GM21367 (cell line): ENCODE results near the gene DNAAF9.
A peak's percentile ranks its signal among the peaks of the same experiment; 100 is the strongest.
"Not testable (repeated sequence)": the region's sequence is repeated elsewhere in the genome, so short reads cannot be mapped to it uniquely, and the experiment has no call there.

Experiments
- ATAC-seq: cut with Tn5 transposase; IDR thresholded peaks from one replicate; pipeline ENCODE4 v1.9.1; 2021; ENCODE audit not compliant: unreplicated experiment

Gene DNAAF9

GRCh38 chr20:3407040-3407770, at the start of gene DNAAF9:
Gene DNAAF9 (minus strand): TSS chr20:3407669. CDS start chr20:3407557, 112 bp downstream.
- peak; percentile 31 for ATAC-seq

DNA sequence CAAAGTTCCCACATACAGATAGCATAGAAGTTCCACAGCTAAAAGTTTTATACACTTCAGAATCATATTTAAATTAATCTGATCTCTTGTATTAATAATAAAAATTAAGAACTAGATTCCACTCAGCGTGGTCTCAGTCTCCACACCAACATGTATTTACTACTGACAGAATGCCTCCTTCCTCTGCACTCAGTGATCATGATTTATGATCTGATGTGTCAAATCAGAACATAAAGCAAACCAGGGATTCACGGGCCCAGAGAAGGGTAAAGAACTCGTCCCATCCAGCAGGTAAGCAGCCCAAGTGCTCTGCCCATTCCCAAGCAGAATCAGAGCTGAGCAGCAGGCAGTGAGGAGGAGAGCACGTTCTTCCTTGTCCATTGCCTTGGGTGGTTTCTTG, 49.2 kb upstream of the DNAAF9 start:
- ATAC-seq = no peak

GRCh38 chr20:3454831-3455230, 47.4 kb upstream of the DNAAF9 start:
- no peak for ATAC-seq

- no peak for ATAC-seq
These were observed 45.2 kb upstream of the DNAAF9 start for GRCh38 chr20:3452690-3453089.

DNA sequence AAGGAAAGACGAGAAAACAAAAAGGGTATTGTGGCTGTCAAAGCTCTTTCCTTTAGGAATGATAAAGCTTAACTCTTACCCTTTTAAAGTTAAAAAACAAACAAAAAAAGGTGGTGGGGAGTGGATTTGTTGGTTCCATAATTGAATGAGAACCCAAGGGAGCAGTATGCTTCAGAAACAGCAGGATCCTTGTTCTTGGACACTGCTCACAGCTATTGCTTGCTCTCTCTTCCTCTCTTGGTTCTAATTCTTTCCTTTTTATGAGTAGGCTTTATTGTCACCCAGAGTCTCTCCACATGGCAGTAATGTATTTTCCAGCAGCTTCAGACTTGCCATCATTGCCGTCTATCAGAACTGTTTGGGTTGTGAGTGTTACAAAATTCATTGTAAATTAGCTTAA, 44.7 kb upstream of the DNAAF9 start:
- ATAC-seq = no peak

DNA sequence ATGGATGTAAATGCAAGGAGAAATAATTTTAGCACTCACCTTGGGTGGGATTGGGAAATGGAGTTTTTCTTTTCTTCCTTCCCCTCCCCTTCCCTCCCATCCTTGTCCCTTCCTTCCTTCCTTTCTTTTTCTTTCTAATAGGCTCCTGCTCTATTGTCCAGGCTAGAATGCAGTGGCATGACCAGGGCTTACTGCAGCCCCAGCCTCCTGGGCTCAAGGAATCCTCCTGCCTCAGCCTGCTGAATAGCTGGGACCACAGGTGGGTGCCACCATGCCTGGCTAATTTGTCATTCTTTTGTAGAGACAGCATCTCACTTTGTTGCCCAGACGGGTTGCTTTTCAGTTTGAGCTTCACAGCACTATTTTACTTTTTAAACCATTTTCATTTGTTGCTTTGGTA, 41.9 kb upstream of the DNAAF9 start:
- ATAC-seq = no peak

- ATAC-seq = no peak
These were observed 39.9 kb upstream of the DNAAF9 start for GRCh38 chr20:3447321-3447720.

DNA sequence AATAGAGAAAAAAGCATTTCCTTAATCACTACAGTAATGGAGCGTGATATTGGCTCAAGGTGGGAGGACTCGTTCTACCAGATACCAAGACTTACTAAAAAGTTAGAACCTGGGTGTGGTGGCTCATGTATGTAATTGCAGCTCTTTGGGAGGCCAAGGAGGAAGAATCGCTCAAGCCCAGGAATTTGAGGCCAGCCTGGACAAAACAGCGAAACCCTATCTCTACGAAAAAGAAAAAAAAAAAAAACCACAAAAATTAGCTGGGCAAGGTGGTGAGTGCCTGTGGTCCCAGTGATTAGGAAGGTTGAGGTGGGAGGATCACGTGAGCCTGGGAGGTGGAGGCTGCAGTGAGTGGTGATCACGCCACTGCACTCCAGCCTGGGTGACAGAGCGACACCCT, 39.3 kb upstream of the DNAAF9 start:
- no peak for ATAC-seq

DNA sequence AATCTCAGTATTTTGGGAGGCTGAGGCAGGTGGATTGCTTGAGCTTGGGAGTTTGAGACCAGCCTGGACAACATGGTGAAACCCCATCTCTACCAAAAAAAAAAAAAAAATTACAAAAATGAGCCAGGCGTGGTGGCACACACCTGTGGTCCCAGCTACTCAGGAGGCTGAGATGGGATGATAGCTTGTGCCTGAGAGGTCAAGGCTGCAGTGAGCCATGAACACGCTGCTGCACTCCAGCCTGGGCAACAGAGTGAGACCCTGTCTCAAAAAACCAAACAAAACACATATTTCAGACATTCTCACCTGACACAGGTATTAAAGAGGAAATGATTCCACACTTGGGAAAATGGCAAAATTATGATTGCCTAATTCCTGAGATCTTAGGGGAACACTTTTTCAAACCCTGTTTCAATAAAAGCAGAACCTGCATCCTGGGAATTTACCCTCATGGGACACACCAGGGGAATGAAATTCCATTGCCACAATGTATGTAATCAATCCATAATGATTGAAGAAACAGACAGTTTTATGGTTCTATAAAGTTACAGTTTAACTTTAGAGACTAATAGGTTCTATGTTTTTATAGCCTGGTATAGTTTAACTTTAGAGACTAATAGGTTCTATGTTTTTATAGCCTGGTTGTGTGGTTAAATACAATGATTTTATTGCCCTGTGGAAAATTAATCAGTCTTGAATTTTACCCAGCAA, 29.6 kb upstream of the DNAAF9 start:
- no peak for ATAC-seq

GRCh38 chr20:3434232-3434631, 26.8 kb upstream of the DNAAF9 start:
- no peak for ATAC-seq

- no peak for ATAC-seq
These were observed 26.3 kb upstream of the DNAAF9 start for GRCh38 chr20:3433744-3434143.

GRCh38 chr20:3432844-3433243, 25.4 kb upstream of the DNAAF9 start:
- ATAC-seq = no peak

GRCh38 chr20:3431109-3431508, 23.6 kb upstream of the DNAAF9 start:
- no peak for ATAC-seq

DNA sequence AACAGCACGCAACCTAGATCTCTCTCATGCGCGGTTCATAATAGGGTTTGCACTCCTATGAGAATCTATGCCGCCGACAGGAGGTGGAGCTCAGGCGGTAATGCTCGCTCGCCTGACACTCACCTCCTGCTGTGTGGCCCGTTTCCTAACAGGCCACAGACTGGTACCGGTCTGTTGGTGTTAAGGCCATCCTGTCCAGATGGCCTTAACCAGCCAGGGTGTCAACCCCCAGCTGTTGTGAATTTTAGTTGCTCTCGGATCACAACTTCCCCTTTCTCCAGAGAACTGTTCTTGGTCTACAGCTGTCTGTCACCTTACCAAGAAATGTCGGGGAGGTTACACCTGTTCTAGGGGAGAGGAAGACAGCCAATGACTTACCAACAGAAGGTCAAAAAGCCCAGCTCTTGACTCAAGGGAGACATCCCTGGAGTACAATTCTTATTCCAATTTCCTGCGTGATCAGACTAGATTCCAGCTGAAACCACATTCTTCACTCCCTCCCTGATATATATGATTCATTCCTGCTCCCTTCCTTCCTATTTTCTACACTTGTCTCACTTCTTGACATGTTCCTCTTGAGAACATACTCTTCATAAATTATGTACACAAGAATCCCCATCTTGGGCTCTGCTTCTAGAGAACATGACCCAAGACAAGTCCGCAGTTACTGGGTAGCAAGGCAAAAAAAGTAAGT, 23.1 kb upstream of the DNAAF9 start:
- ATAC-seq = peak; percentile 87

DNA sequence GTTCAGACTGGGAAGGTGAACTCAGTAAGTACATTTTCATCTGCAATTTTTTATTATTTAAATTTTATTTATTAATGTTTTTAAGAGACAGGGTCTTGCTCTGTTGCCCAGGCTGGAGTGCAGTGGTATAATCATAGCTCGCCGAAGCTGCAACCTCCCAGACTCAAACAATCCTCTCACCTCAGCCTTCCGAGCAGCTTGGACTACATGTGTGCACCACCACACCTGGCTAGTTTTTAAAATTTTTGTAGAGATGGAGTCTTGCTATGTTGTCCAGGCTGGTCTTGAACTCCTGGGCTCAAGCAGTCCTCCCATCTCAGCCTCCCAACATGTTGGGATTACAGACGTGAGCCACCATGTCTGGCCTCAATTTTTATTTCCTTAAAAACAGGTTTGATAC, 19.3 kb upstream of the DNAAF9 start:
- not testable (repeated sequence) for ATAC-seq

DNA sequence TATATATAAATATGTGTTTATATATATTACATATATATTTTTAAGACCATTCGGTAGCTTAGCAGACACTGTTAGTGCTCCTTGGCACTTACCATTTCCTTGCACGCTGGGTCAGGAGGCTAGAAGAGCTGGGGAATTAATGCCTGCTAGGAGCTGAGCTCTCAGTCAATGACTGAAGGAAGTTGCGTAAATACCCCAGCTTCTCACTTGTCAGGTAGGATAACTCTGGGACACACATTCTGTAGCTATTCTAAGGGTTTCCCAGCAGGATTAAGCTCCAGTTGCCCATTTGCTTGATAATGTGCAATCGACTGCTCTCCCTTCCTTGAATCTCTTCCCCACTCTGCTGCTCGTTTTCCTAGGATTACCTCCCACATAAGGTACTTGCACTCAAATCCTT, 15.7 kb upstream of the DNAAF9 start:
- no peak for ATAC-seq

GRCh38 chr20:3421985-3422384, 14.5 kb upstream of the DNAAF9 start:
- no peak for ATAC-seq

GRCh38 chr20:3420211-3420707, 12.8 kb upstream of the DNAAF9 start:
- peak; percentile 97 for ATAC-seq

DNA sequence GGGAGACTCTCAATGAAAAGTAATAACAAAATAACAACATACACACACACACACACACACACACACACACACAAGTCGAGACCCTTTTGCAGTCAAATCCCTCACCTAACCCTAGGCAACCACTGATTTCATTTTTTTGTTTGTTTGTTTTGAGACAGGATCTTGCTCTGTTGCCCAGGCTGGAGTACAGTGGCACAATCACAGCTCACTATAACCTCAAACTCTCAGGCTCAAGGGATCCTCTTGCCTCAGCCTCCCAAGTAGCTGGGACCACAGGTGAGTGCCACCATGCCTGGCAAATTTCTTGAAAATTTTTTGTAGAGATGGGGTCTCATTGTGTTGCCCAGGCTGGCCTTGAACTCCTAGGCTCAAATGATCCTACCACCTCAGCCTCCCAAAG, 10.7 kb upstream of the DNAAF9 start:
- ATAC-seq = not testable (repeated sequence)

GRCh38 chr20:3414122-3414521, 6.7 kb upstream of the DNAAF9 start:
- ATAC-seq = no peak

DNA sequence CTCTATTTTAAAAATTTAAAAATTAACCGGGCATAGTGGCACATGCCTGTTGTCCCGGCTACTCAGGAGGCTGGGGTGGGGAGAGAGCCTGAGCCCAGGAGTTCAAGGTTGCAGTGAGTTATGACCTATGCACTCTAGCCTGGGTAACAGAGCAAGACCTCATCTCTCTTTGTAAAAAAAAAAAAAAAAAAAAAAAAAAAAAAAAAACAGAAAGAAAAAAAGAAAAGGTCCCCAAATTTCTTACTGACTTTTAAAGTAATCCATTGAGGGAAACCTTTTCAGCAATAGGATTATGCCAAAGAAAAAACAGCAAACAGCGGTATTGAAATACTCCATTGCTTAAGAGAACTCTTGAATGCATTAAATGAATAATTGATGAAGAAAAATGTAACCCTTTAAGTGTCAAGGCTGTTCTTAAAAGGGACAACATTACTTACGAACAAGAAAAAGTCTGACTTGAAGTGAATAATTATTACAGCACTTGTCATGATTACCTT, 6.0 kb upstream of the DNAAF9 start:
- no peak for ATAC-seq
